ENCODE results near the gene CACNA1C. TPM values are rescaled to one million over a fixed set of nuclear protein-coding genes. Genes with fewer than 3 reads are reported as not detected.

The CACNA1C gene
- total and polyA plus RNA-seq, 8 donors, result 0.31 to 55.8 (median 7.2) TPM

DNA sequence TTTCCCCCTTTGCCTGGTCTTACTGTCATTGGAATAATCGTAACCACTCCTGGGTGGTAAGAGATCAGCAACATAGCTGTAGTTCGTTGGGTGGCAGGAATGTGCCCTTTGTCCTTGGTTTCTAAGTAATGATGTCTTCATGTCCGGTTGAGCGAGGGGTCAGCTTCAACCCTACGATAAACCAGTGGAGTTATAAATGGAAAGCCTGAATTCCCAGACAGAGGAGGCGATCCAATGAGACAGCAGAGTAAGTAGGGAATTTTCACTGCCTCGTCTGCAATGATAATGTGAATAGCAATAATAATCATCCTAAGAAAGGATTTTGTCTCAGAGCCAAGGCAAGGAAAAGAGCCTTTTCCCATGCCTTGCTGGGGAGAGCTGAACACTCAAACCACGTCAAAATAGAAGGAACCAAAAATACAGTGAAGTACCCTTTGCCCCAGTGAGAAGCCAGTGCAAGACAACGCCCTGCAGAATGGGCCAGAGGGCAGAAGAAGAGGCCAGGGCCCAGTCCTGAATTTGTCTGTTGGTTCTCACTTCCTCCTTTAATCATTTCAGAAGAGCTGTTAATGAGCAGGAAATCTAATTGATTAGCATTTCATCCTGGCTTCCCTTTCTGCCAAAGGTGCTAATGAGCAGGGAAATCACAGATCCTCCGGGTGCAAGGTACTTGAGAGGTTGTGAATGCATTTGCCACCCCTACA lies 330.7 kb downstream of the CACNA1C start:
- Histone ChIP-seq H3K4me1 (peaks cover 0 to 51% (median 12%) of the 10 kb centered on the region in 4 donors), H3K27ac (peak overlapping the region in 4 of 5 donors; percentile 36 to 82 (median 66)), H3K27me3 (no peaks in the 10 kb centered on the region), H3K9me3 (no peaks in the 10 kb centered on the region), H3K4me3 (no peak overlapping the region), H3K36me3 (no peaks in the 10 kb centered on the region)
- 62 to 69% (median 66%) methylated on average over 9 to 10 of the region's 10 CpGs for WGBS, 5 donors
- TF ChIP-seq POLR2AphosphoS5 (IDR thresholded peaks at IDR 0.05) (no peak), POLR2A (IDR thresholded peaks at IDR 0.05) (no peak), EP300 (IDR thresholded peaks at IDR 0.05) (no peak)
- TF ChIP-seq, protein P1, sequence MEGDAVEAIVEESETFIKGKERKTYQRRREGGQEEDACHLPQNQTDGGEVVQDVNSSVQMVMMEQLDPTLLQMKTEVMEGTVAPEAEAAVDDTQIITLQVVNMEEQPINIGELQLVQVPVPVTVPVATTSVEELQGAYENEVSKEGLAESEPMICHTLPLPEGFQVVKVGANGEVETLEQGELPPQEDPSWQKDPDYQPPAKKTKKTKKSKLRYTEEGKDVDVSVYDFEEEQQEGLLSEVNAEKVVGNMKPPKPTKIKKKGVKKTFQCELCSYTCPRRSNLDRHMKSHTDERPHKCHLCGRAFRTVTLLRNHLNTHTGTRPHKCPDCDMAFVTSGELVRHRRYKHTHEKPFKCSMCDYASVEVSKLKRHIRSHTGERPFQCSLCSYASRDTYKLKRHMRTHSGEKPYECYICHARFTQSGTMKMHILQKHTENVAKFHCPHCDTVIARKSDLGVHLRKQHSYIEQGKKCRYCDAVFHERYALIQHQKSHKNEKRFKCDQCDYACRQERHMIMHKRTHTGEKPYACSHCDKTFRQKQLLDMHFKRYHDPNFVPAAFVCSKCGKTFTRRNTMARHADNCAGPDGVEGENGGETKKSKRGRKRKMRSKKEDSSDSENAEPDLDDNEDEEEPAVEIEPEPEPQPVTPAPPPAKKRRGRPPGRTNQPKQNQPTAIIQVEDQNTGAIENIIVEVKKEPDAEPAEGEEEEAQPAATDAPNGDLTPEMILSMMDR (IDR thresholded peaks at IDR 0.05), result no peak
- intact Hi-C loops (cut with DNase I; ENCODE audit: low total_unique reads), result no loop called here
- DNase-seq, result peak in 1 of 2 donors; percentile 34

DNA sequence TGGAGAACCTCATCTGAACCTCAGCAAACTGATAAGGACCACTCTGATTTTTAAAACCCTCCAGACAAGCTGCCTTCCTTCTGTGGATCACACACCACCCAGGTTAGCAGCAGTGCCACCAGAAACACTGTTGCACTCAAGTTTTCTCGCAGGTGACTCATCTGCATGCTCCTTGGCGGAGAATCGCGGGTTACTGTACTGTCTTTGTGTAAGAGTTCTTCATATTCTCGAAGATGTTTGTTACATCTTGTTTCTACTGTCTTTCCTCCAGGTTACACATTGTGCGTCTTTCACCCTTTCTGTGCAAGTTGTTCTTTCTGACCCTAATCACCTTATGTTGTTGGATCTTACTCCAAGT lies 331.2 kb downstream of the CACNA1C start:
- H3K4me1 ChIP-seq, result peaks cover 0 to 48% (median 12%) of the 10 kb centered on the region in 4 donors
- TF ChIP-seq, protein P1 (IDR thresholded peaks at IDR 0.05), result no peak
- no peak for TF ChIP-seq EP300 (IDR thresholded peaks at IDR 0.05)
- TF ChIP-seq POLR2A (IDR thresholded peaks at IDR 0.05), result no peak
- TF ChIP-seq POLR2AphosphoS5 (IDR thresholded peaks at IDR 0.05), result no peak
- peak overlapping the region in 4 of 5 donors; percentile 36 to 82 (median 66) for H3K27ac ChIP-seq
- no peaks in the 10 kb centered on the region for H3K9me3 ChIP-seq
- no peak overlapping the region for H3K4me3 ChIP-seq
- no peaks in the 10 kb centered on the region for H3K27me3 ChIP-seq
- intact Hi-C loops (cut with DNase I; ENCODE audit: low total_unique reads), result no loop called here
- no peaks in the 10 kb centered on the region for H3K36me3 ChIP-seq
- no peak for DNase-seq
- WGBS, 5 donors, result 89 to 94% (median 90%) methylated on average over 6 of the region's 6 CpGs

DNA sequence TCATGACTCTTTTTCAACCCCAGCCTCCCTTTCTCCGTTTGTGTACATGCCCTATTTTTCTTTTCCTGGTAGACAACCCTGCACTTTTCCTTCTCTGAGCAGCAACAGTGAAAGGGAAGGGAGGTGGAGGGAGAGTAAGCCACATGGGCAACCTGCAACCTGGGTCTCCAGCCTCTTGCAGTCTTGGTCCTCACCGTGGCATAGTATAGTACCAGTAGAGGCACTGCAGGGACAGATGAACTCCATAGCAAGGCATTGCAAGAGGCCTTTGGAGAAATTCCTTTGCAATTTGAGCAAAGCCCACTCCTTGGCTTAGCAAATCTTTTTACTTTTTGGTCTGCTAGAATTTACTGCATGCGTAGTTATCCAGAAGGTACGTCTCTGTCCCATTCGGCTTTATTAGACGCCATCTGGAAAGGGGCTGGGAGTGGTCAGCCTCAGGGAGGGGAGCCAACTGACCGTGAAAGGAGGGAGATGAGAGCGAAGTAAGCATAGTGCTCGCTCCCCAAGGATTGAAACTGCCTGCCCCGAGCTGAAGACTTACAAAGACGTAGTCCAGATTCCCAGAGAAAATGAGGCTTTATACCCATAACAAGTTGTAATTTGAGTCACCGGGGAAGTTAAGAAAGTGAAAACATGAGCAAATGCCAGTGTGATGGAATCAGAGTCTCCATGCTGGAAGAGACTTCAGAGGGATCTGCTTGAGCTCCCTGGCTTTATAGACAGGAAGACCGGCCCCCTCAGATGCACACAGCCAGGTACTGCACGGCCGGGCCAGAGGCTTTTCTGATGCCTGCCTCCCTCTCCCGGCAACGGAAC lies 332.0 kb downstream of the CACNA1C start:
- Histone ChIP-seq H3K27ac (peak overlapping the region in 4 of 5 donors; percentile 36 to 82 (median 66)), H3K4me3 (peak overlapping the region in 1 of 4 donors; percentile 22), H3K9me3 (no peaks in the 10 kb centered on the region), H3K36me3 (no peaks in the 10 kb centered on the region), H3K27me3 (no peaks in the 10 kb centered on the region), H3K4me1 (peaks cover 0 to 52% (median 16%) of the 10 kb centered on the region in 4 donors)
- 63 to 76% (median 69%) methylated on average over 17 of the region's 17 CpGs for whole genome bisulfite sequencing, 5 donors
- TF ChIP-seq POLR2A (IDR thresholded peaks at IDR 0.05) (no peak), POLR2AphosphoS5 (IDR thresholded peaks at IDR 0.05) (peak in 1 of 3 donors; percentile 52), EP300 (IDR thresholded peaks at IDR 0.05) (no peak)
- TF ChIP-seq, protein P1 (IDR thresholded peaks at IDR 0.05), result no peak
- peak in 1 of 2 donors; percentile 73 for DNase-seq
- intact Hi-C loops (cut with DNase I; ENCODE audit: low total_unique reads), result no loop called here

DNA sequence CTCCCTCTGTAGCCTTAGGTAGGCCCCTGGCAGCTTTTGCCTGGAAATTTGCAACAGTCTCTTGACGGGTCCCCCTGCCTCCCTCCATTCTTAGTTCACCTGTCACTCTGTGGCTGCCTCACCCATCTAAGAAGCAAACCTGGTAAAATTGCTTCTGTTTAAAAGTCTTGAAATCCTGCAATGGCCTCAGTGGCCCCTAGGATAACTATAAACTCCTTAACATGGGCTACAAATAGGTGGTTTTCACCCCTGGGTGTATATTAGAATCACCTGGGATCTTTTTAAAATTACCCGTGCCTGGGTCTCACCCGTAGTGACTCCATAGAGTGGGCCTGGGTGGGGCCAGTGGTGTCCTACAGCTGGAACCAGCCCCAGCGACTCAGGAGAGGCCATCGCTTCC lies 332.7 kb downstream of the CACNA1C start:
- WGBS, 5 donors, result 81 to 88% (median 83%) methylated on average over 5 of the region's 5 CpGs

More for the DNA sequence above, 332.7 kb downstream of the CACNA1C start:
- DNase-seq, result no peak
- Histone ChIP-seq H3K4me1 (peaks cover 0 to 45% (median 19%) of the 10 kb centered on the region in 4 donors), H3K27ac (peak overlapping the region in 4 of 5 donors; percentile 36 to 82 (median 66)), H3K9me3 (no peaks in the 10 kb centered on the region), H3K27me3 (no peaks in the 10 kb centered on the region), H3K4me3 (no peak overlapping the region), H3K36me3 (no peaks in the 10 kb centered on the region)
- intact Hi-C loops (cut with DNase I; ENCODE audit: low total_unique reads), result no loop called here
- TF ChIP-seq POLR2A (IDR thresholded peaks at IDR 0.05) (no peak), EP300 (IDR thresholded peaks at IDR 0.05) (no peak)
